Body of pancreas (tissue), 4 donors: ENCODE measurements around the gene TMEM243. TPM values are rescaled to one million over a fixed set of nuclear protein-coding genes. Genes with fewer than 3 reads are reported as not detected.
A peak's percentile ranks its signal among the peaks of the same experiment; 100 is the strongest.

Source experiments
- ATAC-seq: fragments of 150-250 bp; one replicate; pipeline ENCODE4 v1.9.1; 2016
- DNase-seq, 4 donors: peaks; one replicate each; pipeline ENCODE4 v3.0.0-alpha.2; 2019
- H3K27ac ChIP-seq, 4 donors: fragments of 200-600 bp; sonication (generic); 1 replicate in 3 of 4; 2 replicates in 1 of 4; pipeline versions ENCODE4 v1.5.1 to v1.6.1; 2016 to 2019; ENCODE audit warnings: mild to moderate bottlenecking in 1 of 4, mixed read lengths in 1 of 4, moderate library complexity in 1 of 4
- H3K27me3 ChIP-seq, 2 donors: fragments of 200-600 bp; sonication (generic); one replicate each; pipeline ENCODE4 v1.6.0; 2016; ENCODE audit warnings: mild to moderate bottlenecking in 1 of 2
- H3K36me3 ChIP-seq, 2 donors: fragments of 200-600 bp; sonication (generic); replicated peaks in 1 of 2; 2 replicates each; pipeline ENCODE4 v1.5.1; 2016; ENCODE audit warnings: low read depth in 2 of 2; ENCODE audit not compliant: insufficient read depth in 1 of 2
- H3K4me1 ChIP-seq: fragments of 200-600 bp; sonication (generic); one replicate; pipeline ENCODE4 v1.6.0; 2016
- H3K4me3 ChIP-seq, 2 donors: fragments of 200-600 bp; sonication (generic); 1 replicate in 1 of 2; 2 replicates in 1 of 2; pipeline ENCODE4 v1.5.1; 2016 to 2019
- H3K9me3 ChIP-seq, 3 donors: fragments of 200-600 bp; sonication (generic); 1 replicate in 2 of 3; 2 replicates in 1 of 3; pipeline ENCODE4 v1.5.1; 2016
- POLR2A ChIP-seq, 3 donors: fragments of 450-650 bp; IDR thresholded peaks; one replicate each; pipeline ENCODE4 v1.6.1; 2016; ENCODE audit warnings: antibody characterized with exemption in 3 of 3, mild to moderate bottlenecking in 2 of 3
- WGBS, 2 donors: methylation state at CpG; one replicate each; pipeline ENCODE4 v1.1.5; 2017; 5-methylcytosine and 5-hydroxymethylcytosine counted together
- intact Hi-C: fragments of 100-400 bp; cut with DNase I; formaldehyde crosslinking; loops from one replicate; pipeline ENCODE4 v1.15.1; 2023
- total RNA-seq, 2 donors: library from RNA; depleted of rRNA; stranded (reverse); fragments of >200 nt; gene quantifications; one replicate each; pipeline ENCODE4 v1.1.0, GENCODE V29; 2016
- TF ChIP-seq, protein P1 (sequence below), 7 experiments: fragments of 450-650 bp in 4 of 7; fragments of 200-600 bp in 3 of 7; sonication (generic) in 3 of 7; IDR thresholded peaks; one replicate each; pipeline ENCODE4 v1.5.1; 2016 to 2019; ENCODE audit warnings: antibody characterized with exemption in 7 of 7

Gene TMEM243
- total RNA-seq, 2 donors from 2014 or later: 36.6 to 43.8 TPM

DNA sequence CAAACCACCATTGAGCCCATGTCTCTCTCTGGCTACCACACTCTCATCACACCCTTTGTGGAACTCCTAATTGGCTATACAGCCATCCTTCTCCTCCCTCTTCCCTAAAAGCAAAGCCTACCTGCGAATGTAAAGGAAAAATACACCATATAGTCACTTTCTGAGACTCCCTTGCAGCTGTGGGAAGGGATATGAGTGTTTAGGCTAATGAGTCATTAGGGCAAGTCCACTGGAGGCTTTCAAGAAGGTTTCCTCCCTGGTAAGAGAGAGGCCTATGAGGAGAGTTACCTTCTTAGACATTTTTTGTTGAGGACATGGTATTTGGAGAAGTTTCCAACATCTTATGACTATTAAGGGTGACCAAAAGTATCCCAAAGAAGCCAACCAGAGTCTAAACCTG lies 4.1 kb upstream of the TMEM243 start:
- Histone ChIP-seq H3K4me1 (peaks cover 12% of the 10 kb centered on the region), H3K27me3 (no peaks in the 10 kb centered on the region), H3K9me3 (no peaks in the 10 kb centered on the region), H3K36me3 (no peaks in the 10 kb centered on the region), H3K4me3 (no peak overlapping the region), H3K27ac (no peak overlapping the region)
- WGBS, 2 donors: 76 to 78% methylated on average over 1 of the region's 1 CpG
- intact Hi-C loops: no loop called here
- DNase-seq (no peak), ATAC-seq (no peak)
- TF ChIP-seq, protein P1, sequence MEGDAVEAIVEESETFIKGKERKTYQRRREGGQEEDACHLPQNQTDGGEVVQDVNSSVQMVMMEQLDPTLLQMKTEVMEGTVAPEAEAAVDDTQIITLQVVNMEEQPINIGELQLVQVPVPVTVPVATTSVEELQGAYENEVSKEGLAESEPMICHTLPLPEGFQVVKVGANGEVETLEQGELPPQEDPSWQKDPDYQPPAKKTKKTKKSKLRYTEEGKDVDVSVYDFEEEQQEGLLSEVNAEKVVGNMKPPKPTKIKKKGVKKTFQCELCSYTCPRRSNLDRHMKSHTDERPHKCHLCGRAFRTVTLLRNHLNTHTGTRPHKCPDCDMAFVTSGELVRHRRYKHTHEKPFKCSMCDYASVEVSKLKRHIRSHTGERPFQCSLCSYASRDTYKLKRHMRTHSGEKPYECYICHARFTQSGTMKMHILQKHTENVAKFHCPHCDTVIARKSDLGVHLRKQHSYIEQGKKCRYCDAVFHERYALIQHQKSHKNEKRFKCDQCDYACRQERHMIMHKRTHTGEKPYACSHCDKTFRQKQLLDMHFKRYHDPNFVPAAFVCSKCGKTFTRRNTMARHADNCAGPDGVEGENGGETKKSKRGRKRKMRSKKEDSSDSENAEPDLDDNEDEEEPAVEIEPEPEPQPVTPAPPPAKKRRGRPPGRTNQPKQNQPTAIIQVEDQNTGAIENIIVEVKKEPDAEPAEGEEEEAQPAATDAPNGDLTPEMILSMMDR (IDR thresholded peaks at IDR 0.05): no peak
- TF ChIP-seq POLR2A (IDR thresholded peaks at IDR 0.05): no peak

GRCh38 chr7:87220734-87221215 lies 1.2 kb upstream of the TMEM243 start:
- WGBS, 2 donors: 1 to 2% methylated on average over 15 to 17 of the region's 17 CpGs
- peaks cover 38% of the 10 kb centered on the region for H3K4me1 ChIP-seq
- no peaks in the 10 kb centered on the region for H3K36me3 ChIP-seq
- no peak for TF ChIP-seq POLR2A (IDR thresholded peaks at IDR 0.05)
- TF ChIP-seq, protein P1 (IDR thresholded peaks at IDR 0.05): no peak
- H3K27me3 ChIP-seq: no peaks in the 10 kb centered on the region
- peak overlapping the region in 1 of 2 donors; percentile 87 for H3K4me3 ChIP-seq
- peak in 3 of 4 donors; percentile 28 to 55 (median 34) for DNase-seq
- H3K9me3 ChIP-seq: no peaks in the 10 kb centered on the region
- H3K27ac ChIP-seq: peak overlapping the region in 2 of 4 donors; percentile 88 to 91
- ATAC-seq: peak; percentile 18
- intact Hi-C loops: no loop called here

- H3K9me3 ChIP-seq: no peaks in the 10 kb centered on the region
- H3K36me3 ChIP-seq: no peaks in the 10 kb centered on the region
- TF ChIP-seq, protein P1 (IDR thresholded peaks at IDR 0.05): no peak
- peak; percentile 80 to 83 (median 81) for TF ChIP-seq POLR2A (IDR thresholded peaks at IDR 0.05)
- WGBS, 2 donors: 0 to 1% methylated on average over 8 to 75 of the region's 75 CpGs
- DNase-seq: peak; percentile 79 to 88 (median 81)
- peak overlapping the region; percentile 67 to 91 (median 83) for H3K27ac ChIP-seq
- intact Hi-C loops: no loop called here
- peak overlapping the region; percentile 35 to 87 for H3K4me3 ChIP-seq
- peak; percentile 80 for ATAC-seq
- no peaks in the 10 kb centered on the region for H3K27me3 ChIP-seq
- peaks cover 38% of the 10 kb centered on the region for H3K4me1 ChIP-seq
These were observed 648 bp upstream of the TMEM243 start for GRCh38 chr7:87220026-87220733.

DNA sequence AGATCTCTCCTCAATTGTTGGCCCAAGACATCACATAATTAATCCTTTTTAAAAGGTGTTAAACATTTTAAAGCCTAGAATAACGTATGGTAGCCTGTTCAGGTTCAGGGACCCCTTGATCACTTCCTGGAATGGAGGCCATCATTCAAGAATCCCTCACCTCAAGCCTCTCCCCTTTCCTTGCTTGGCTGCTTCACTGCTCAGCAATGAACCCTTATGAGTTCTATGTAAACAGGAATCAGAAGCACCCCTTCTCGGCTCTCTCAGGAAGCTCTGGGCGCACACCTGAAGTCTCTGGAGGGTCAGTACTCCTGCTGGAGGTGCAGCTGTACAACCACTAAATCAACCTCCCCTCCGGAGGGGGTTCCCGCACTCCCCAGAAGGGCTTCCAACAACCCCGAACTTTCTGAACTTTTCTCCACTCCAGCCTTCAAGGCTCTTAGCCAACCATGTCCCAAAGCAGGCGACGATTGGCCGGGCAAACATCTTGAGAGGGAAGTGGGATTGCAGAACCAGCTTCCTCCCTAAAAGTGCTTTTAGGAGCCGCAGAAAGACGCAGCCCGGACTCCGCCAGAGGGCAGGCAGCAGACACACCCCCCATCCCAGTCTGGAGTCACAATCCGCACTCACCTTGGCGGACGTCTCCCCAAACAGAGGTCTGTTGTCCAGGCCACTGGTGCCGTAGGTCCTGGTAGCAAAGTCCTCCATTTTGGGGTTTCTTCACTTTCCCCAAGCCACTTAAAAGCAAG lies 562 bp downstream of the TMEM243 start:
- H3K4me1 ChIP-seq: peaks cover 38% of the 10 kb centered on the region
- no peak for TF ChIP-seq POLR2A (IDR thresholded peaks at IDR 0.05)
- TF ChIP-seq, protein P1 (IDR thresholded peaks at IDR 0.05): peak in 1 of 7 experiments; percentile 21
- no peaks in the 10 kb centered on the region for H3K27me3 ChIP-seq
- H3K36me3 ChIP-seq: no peaks in the 10 kb centered on the region
- peak overlapping the region; percentile 35 to 87 for H3K4me3 ChIP-seq
- 0% methylated on average over 16 to 17 of the region's 17 CpGs for WGBS, 2 donors
- H3K9me3 ChIP-seq: no peaks in the 10 kb centered on the region
- ATAC-seq (peak; percentile 45), DNase-seq (peak; percentile 43 to 63 (median 53))
- intact Hi-C loops: loop anchor here (10.0 kb wide), 1 partner anchor 54 kb away; no protein-coding TSS in a partner anchor
- peak overlapping the region; percentile 67 to 91 (median 83) for H3K27ac ChIP-seq
